ENCODE measurements around the gene CPXM2.

Gene CPXM2

GRCh38 chr10:123911866-123912265, 20.3 kb upstream of the CPXM2 start:
- Mint-ChIP-seq H3K4me3 (no peak overlapping the region), H3K36me3 (no peaks in the 10 kb centered on the region), H3K27ac (no peak overlapping the region), H3K9me3 (no peaks in the 10 kb centered on the region), H3K4me1 (peaks cover 6% of the 10 kb centered on the region)
- no peak for DNase-seq (ENCODE audit: low spot score in 2 of 2)
- ATAC-seq: no peak

- DNase-seq (ENCODE audit: low spot score in 2 of 2): no peak
- H3K4me3 Mint-ChIP-seq: no peak overlapping the region
- no peaks in the 10 kb centered on the region for H3K36me3 Mint-ChIP-seq
- H3K9me3 Mint-ChIP-seq: no peaks in the 10 kb centered on the region
- peaks cover 12% of the 10 kb centered on the region for H3K4me1 Mint-ChIP-seq
- H3K27ac Mint-ChIP-seq: no peak overlapping the region
- ATAC-seq: no peak
These were observed 18.3 kb upstream of the CPXM2 start for GRCh38 chr10:123909866-123910265.

- peaks cover 12% of the 10 kb centered on the region for H3K4me1 Mint-ChIP-seq
- no peaks in the 10 kb centered on the region for H3K36me3 Mint-ChIP-seq
- H3K9me3 Mint-ChIP-seq: no peaks in the 10 kb centered on the region
These were observed 17.8 kb upstream of the CPXM2 start for GRCh38 chr10:123909426-123909825.

GRCh38 chr10:123908379-123908778, 16.8 kb upstream of the CPXM2 start:
- Mint-ChIP-seq H3K4me3 (no peak overlapping the region), H3K4me1 (peaks cover 12% of the 10 kb centered on the region), H3K9me3 (no peaks in the 10 kb centered on the region), H3K36me3 (no peaks in the 10 kb centered on the region), H3K27ac (no peak overlapping the region)
- DNase-seq (ENCODE audit: low spot score in 2 of 2): no peak
- no peak for ATAC-seq

More at GRCh38 chr10:123909426-123909825, 17.8 kb upstream of the CPXM2 start:
- DNase-seq (ENCODE audit: low spot score in 2 of 2): no peak
- Mint-ChIP-seq H3K27ac (no peak overlapping the region), H3K4me3 (no peak overlapping the region)
- no peak for ATAC-seq

- peaks cover 12% of the 10 kb centered on the region for H3K4me1 Mint-ChIP-seq
- no peaks in the 10 kb centered on the region for H3K36me3 Mint-ChIP-seq
- ATAC-seq (no peak), DNase-seq (ENCODE audit: low spot score in 2 of 2) (no peak)
- no peak overlapping the region for H3K4me3 Mint-ChIP-seq
- H3K27ac Mint-ChIP-seq: no peak overlapping the region
- no peaks in the 10 kb centered on the region for H3K9me3 Mint-ChIP-seq
These were observed 15.5 kb upstream of the CPXM2 start for GRCh38 chr10:123906884-123907652.

- H3K4me3 Mint-ChIP-seq: no peak overlapping the region
- H3K4me1 Mint-ChIP-seq: peaks cover 12% of the 10 kb centered on the region
- no peak overlapping the region for H3K27ac Mint-ChIP-seq
- ATAC-seq: no peak
- H3K9me3 Mint-ChIP-seq: no peaks in the 10 kb centered on the region
- H3K36me3 Mint-ChIP-seq: no peaks in the 10 kb centered on the region
- DNase-seq (ENCODE audit: low spot score in 2 of 2): no peak
These were observed 14.7 kb upstream of the CPXM2 start for GRCh38 chr10:123906296-123906695.

- ATAC-seq (no peak), DNase-seq (ENCODE audit: low spot score in 2 of 2) (no peak)
- H3K27ac Mint-ChIP-seq: no peak overlapping the region
- no peaks in the 10 kb centered on the region for H3K36me3 Mint-ChIP-seq
- H3K9me3 Mint-ChIP-seq: peaks cover 6% of the 10 kb centered on the region
- H3K4me3 Mint-ChIP-seq: no peak overlapping the region
- H3K4me1 Mint-ChIP-seq: peaks cover 6% of the 10 kb centered on the region
These were observed 13.3 kb upstream of the CPXM2 start for GRCh38 chr10:123904834-123905409.

- Mint-ChIP-seq H3K9me3 (peaks cover 6% of the 10 kb centered on the region), H3K36me3 (no peaks in the 10 kb centered on the region), H3K4me3 (no peak overlapping the region), H3K4me1 (peaks cover 6% of the 10 kb centered on the region), H3K27ac (no peak overlapping the region)
- no peak for ATAC-seq
- no peak for DNase-seq (ENCODE audit: low spot score in 2 of 2)
These were observed 12.0 kb upstream of the CPXM2 start for GRCh38 chr10:123903621-123904020.

GRCh38 chr10:123901621-123902020, 10.0 kb upstream of the CPXM2 start:
- Mint-ChIP-seq H3K4me1 (peaks cover 6% of the 10 kb centered on the region), H3K9me3 (peaks cover 6% of the 10 kb centered on the region), H3K36me3 (no peaks in the 10 kb centered on the region), H3K4me3 (no peak overlapping the region), H3K27ac (no peak overlapping the region)
- DNase-seq (ENCODE audit: low spot score in 2 of 2): no peak
- no peak for ATAC-seq

GRCh38 chr10:123897146-123897545, 5.5 kb upstream of the CPXM2 start:
- Mint-ChIP-seq H3K9me3 (peaks cover 6% of the 10 kb centered on the region), H3K4me3 (no peak overlapping the region), H3K27ac (no peak overlapping the region), H3K4me1 (no peaks in the 10 kb centered on the region), H3K36me3 (no peaks in the 10 kb centered on the region)
- DNase-seq (ENCODE audit: low spot score in 2 of 2) (no peak), ATAC-seq (no peak)

GRCh38 chr10:123896246-123896927, 4.8 kb upstream of the CPXM2 start:
- Mint-ChIP-seq H3K36me3 (no peaks in the 10 kb centered on the region), H3K4me1 (no peaks in the 10 kb centered on the region)
- no peak for DNase-seq (ENCODE audit: low spot score in 2 of 2)

GRCh38 chr10:123893651-123894050, 2.0 kb upstream of the CPXM2 start:
- Mint-ChIP-seq H3K4me1 (peaks cover 4% of the 10 kb centered on the region), H3K9me3 (no peaks in the 10 kb centered on the region), H3K36me3 (no peaks in the 10 kb centered on the region), H3K4me3 (no peak overlapping the region), H3K27ac (no peak overlapping the region)
- DNase-seq (ENCODE audit: low spot score in 2 of 2): no peak
- no peak for ATAC-seq

More at GRCh38 chr10:123896246-123896927, 4.8 kb upstream of the CPXM2 start:
- Mint-ChIP-seq H3K9me3 (peaks cover 6% of the 10 kb centered on the region), H3K4me3 (no peak overlapping the region), H3K27ac (no peak overlapping the region)
- no peak for ATAC-seq

GRCh38 chr10:123890756-123891143, 857 bp downstream of the CPXM2 start:
- ATAC-seq (no peak), DNase-seq (ENCODE audit: low spot score in 2 of 2) (no peak)
- Mint-ChIP-seq H3K4me1 (peaks cover 4% of the 10 kb centered on the region), H3K4me3 (no peak overlapping the region), H3K9me3 (no peaks in the 10 kb centered on the region), H3K36me3 (no peaks in the 10 kb centered on the region), H3K27ac (no peak overlapping the region)

- no peak overlapping the region for H3K4me3 Mint-ChIP-seq
- DNase-seq (ENCODE audit: low spot score in 2 of 2): no peak
- no peaks in the 10 kb centered on the region for H3K9me3 Mint-ChIP-seq
- no peak overlapping the region for H3K27ac Mint-ChIP-seq
- ATAC-seq: no peak
- H3K36me3 Mint-ChIP-seq: no peaks in the 10 kb centered on the region
- peaks cover 4% of the 10 kb centered on the region for H3K4me1 Mint-ChIP-seq
These were observed 1.4 kb downstream of the CPXM2 start for GRCh38 chr10:123890226-123890625.

GRCh38 chr10:123889821-123890220, 1.8 kb downstream of the CPXM2 start:
- Mint-ChIP-seq H3K4me1 (peaks cover 4% of the 10 kb centered on the region), H3K4me3 (no peak overlapping the region), H3K27ac (no peak overlapping the region), H3K36me3 (no peaks in the 10 kb centered on the region), H3K9me3 (no peaks in the 10 kb centered on the region)
- DNase-seq (ENCODE audit: low spot score in 2 of 2): no peak
- ATAC-seq: no peak

- no peak overlapping the region for H3K27ac Mint-ChIP-seq
- no peak for ATAC-seq
- DNase-seq (ENCODE audit: low spot score in 2 of 2): no peak
- peaks cover 4% of the 10 kb centered on the region for H3K4me1 Mint-ChIP-seq
- H3K4me3 Mint-ChIP-seq: no peak overlapping the region
- no peaks in the 10 kb centered on the region for H3K9me3 Mint-ChIP-seq
- H3K36me3 Mint-ChIP-seq: no peaks in the 10 kb centered on the region
These were observed 2.9 kb downstream of the CPXM2 start for GRCh38 chr10:123888751-123889150.
